WTC11 (cell line): ENCODE results near the gene MARCHF7. TPM values are rescaled to one million over a fixed set of nuclear protein-coding genes. Genes with fewer than 3 reads are reported as not detected.
A peak's percentile ranks its signal among the peaks of the same experiment; 100 is the strongest.

Source experiments
- ATAC-seq: fragments of 200-7000 bp; cut with Tn5 transposase; 2 replicates; pipeline ENCODE4 v1.10.0; 2021; ENCODE audit warnings: mild to moderate bottlenecking, moderate library complexity
- CTCF ChIA-PET: fragments of 300-600 bp; sonication (Branson Sonifier 250); formaldehyde crosslinking; loops from one replicate; lab custom pipeline; 2021; ENCODE audit warnings: antibody characterized with exemption; lab: Charles Lee
- POLR2A ChIA-PET: fragments of 350-600 bp; sonication (Branson Sonifier 250); formaldehyde crosslinking; loops from one replicate; lab custom pipeline; 2021; ENCODE audit warnings: antibody characterized with exemption; lab: Charles Lee
- DNase-seq: peaks from one replicate; pipeline ENCODE4 v3.0.0; 2021; ENCODE audit warnings: low spot score
- H3K27ac Mint-ChIP-seq: 2 replicates; pipeline ENCODE4 v1.8.0; 2021; ENCODE audit warnings: mixed read lengths
- H3K27me3 Mint-ChIP-seq: 2 replicates; pipeline ENCODE4 v1.8.0; 2021; ENCODE audit warnings: low read depth, mild to moderate bottlenecking, moderate library complexity, mixed read lengths
- H3K36me3 Mint-ChIP-seq: 2 replicates; pipeline ENCODE4 v1.8.0; 2021; ENCODE audit warnings: mixed read lengths
- H3K4me1 Mint-ChIP-seq: 2 replicates; pipeline ENCODE4 v1.8.0; 2022; ENCODE audit warnings: mixed read lengths
- H3K4me3 Mint-ChIP-seq: 2 replicates; pipeline ENCODE4 v1.8.0; 2021; ENCODE audit warnings: mild to moderate bottlenecking, moderate library complexity, mixed read lengths
- H3K9me3 Mint-ChIP-seq: 2 replicates; pipeline ENCODE4 v1.8.0; 2021; ENCODE audit warnings: mixed read lengths
- ARID4B ChIP-seq: sonication (generic); formaldehyde crosslinking; IDR thresholded peaks from 2 replicates; pipeline ENCODE4 v1.8.0; 2023; ENCODE audit warnings: missing genetic modification reagents, mild to moderate bottlenecking, borderline replicate concordance
- E2F1 ChIP-seq: sonication (generic); formaldehyde crosslinking; IDR thresholded peaks from 2 replicates; pipeline ENCODE4 v1.8.0; 2022; ENCODE audit warnings: mild to moderate bottlenecking, missing genetic modification reagents
- E2F5 ChIP-seq: sonication (generic); formaldehyde crosslinking; IDR thresholded peaks from 2 replicates; pipeline ENCODE4 v1.8.1; 2022; ENCODE audit warnings: mild to moderate bottlenecking, moderate library complexity, missing genetic modification reagents
- ESRRA ChIP-seq: sonication (generic); formaldehyde crosslinking; IDR thresholded peaks from 2 replicates; pipeline ENCODE4 v1.8.1; 2022; ENCODE audit warnings: mild to moderate bottlenecking, missing genetic modification reagents, borderline replicate concordance
- FOXP1 ChIP-seq: sonication (generic); formaldehyde crosslinking; IDR thresholded peaks from 2 replicates; pipeline ENCODE4 v1.8.0; 2022; ENCODE audit warnings: missing genetic modification reagents, mild to moderate bottlenecking, moderate library complexity, borderline replicate concordance
- JUN ChIP-seq: sonication (generic); formaldehyde crosslinking; IDR thresholded peaks from 2 replicates; pipeline ENCODE4 v1.8.0; 2023; ENCODE audit warnings: mild to moderate bottlenecking, missing genetic modification reagents
- NFATC4 ChIP-seq: fragments of 250-450 bp; sonication (Bioruptor Pico); IDR thresholded peaks from 2 replicates; pipeline ENCODE4 v1.9.0; 2021; ENCODE audit warnings: mild to moderate bottlenecking
- PRDM15 ChIP-seq: sonication (generic); formaldehyde crosslinking; IDR thresholded peaks from 2 replicates; pipeline ENCODE4 v1.8.0; 2022; ENCODE audit warnings: missing genetic modification reagents
- ZNF121 ChIP-seq: sonication (generic); formaldehyde crosslinking; IDR thresholded peaks from 2 replicates; pipeline ENCODE4 v1.8.0; 2023; ENCODE audit warnings: missing genetic modification reagents
- ZNF219 ChIP-seq: sonication (generic); formaldehyde crosslinking; IDR thresholded peaks from 2 replicates; pipeline ENCODE4 v1.8.0; 2023; ENCODE audit warnings: missing genetic modification reagents, mild to moderate bottlenecking, borderline replicate concordance
- ZNF423 ChIP-seq: fragments of 250-450 bp; sonication (Bioruptor Pico); IDR thresholded peaks from 2 replicates; pipeline ENCODE4 v2.1.2; 2022; ENCODE audit warnings: mild to moderate bottlenecking, moderate library complexity
- total RNA-seq: library from RNA; stranded (reverse); gene quantifications from 3 replicates; pipeline ENCODE4 v1.2.3, GENCODE V29; 2021

Gene MARCHF7
- total RNA-seq, 1 experiment from 2014 or later: 84.0 TPM

- no peak overlapping the region for H3K4me3 Mint-ChIP-seq
- ChIA-PET CTCF (interaction anchor here (1.3 kb wide), 2 partner anchors 18 to 180 kb away, joined by 4 to 7 read pairs; no protein-coding TSS in a partner anchor), POLR2A (interaction anchor here (0.6 kb wide), 1 partner anchor 31 kb away, joined by 3 read pairs; no protein-coding TSS in a partner anchor)
- ATAC-seq: no peak; the same call in 1 of the 2 replicates
- DNase-seq: no peak
- H3K36me3 Mint-ChIP-seq: peaks cover 53% of the 10 kb centered on the region
- no peak overlapping the region for H3K27ac Mint-ChIP-seq
- 0 out of 2 replicates have a peak, but pooled peaks cover 4% of the 10 kb centered on the region for H3K9me3 Mint-ChIP-seq
- H3K4me1 Mint-ChIP-seq: no peaks in the 10 kb centered on the region
- no peak for TF ChIP-seq ESRRA (CRISPR knock-in tag)
- H3K27me3 Mint-ChIP-seq: no peaks in the 10 kb centered on the region
These were observed 25.6 kb downstream of the MARCHF7 start for GRCh38 chr2:159737917-159738296.

GRCh38 chr2:159738509-159739390 is 26.4 kb downstream of the MARCHF7 start:
- peak; percentile 66 for ATAC-seq
- Mint-ChIP-seq H3K9me3 (0 out of 2 replicates have a peak, but pooled peaks cover 4% of the 10 kb centered on the region), H3K4me3 (no peak overlapping the region), H3K27ac (peak overlapping the region; percentile 64), H3K4me1 (no peaks in the 10 kb centered on the region), H3K36me3 (peaks cover 52% of the 10 kb centered on the region), H3K27me3 (no peaks in the 10 kb centered on the region)
- POLR2A ChIA-PET: interaction anchor here (0.6 kb wide), 1 partner anchor 1477 kb away, joined by 3 read pairs; no protein-coding TSS in a partner anchor
- CTCF ChIA-PET: interaction anchor here (1.3 kb wide), 2 partner anchors 17 to 181 kb away, joined by 4 to 7 read pairs; no protein-coding TSS in a partner anchor
- DNase-seq: no peak
- TF ChIP-seq ZNF219: no peak
- TF ChIP-seq FOXP1 (CRISPR knock-in tag): peak; percentile 47; the same call in 1 of the 2 replicates
- peak; percentile 57; the same call in 1 of the 2 replicates for TF ChIP-seq PRDM15 (CRISPR knock-in tag)

- Mint-ChIP-seq H3K4me1 (no peaks in the 10 kb centered on the region), H3K36me3 (peaks cover 52% of the 10 kb centered on the region), H3K9me3 (no peaks in the 10 kb centered on the region), H3K27ac (0 out of 2 replicates have a peak overlapping the region, but pooled peaks have one; percentile 29), H3K27me3 (no peaks in the 10 kb centered on the region), H3K4me3 (no peak overlapping the region)
- DNase-seq: no peak
- TF ChIP-seq ARID4B (CRISPR knock-in tag): no peak
- no peak for TF ChIP-seq E2F1
- TF ChIP-seq ZNF423 (CRISPR knock-in tag): no peak
- no peak for TF ChIP-seq JUN (CRISPR knock-in tag)
- TF ChIP-seq NFATC4: no peak
- no peak for TF ChIP-seq PRDM15 (CRISPR knock-in tag)
- TF ChIP-seq E2F5 (CRISPR knock-in tag): no peak
- TF ChIP-seq ZNF121 (CRISPR knock-in tag): no peak
- ChIA-PET CTCF (no interaction called here), POLR2A (no interaction called here)
- no peak for ATAC-seq
These were observed 30.5 kb downstream of the MARCHF7 start for GRCh38 chr2:159742846-159743245.
